K562 (cell line): ENCODE measurements around the gene NUTF2. TPM values are rescaled to one million over a fixed set of nuclear protein-coding genes. Genes with fewer than 3 reads are reported as not detected.

Experiments
- CREBBP ChIP-seq: IDR thresholded peaks from one replicate; pipeline ENCODE4 v1.6.1; 2012; ENCODE audit warnings: low read depth, mild to moderate bottlenecking, control low read depth, inconsistent platforms, low read length
- POLR2G ChIP-seq: fragments of 200-400 bp; formaldehyde crosslinking; IDR thresholded peaks from 2 replicates; pipeline ENCODE4 v1.6.1; 2017; ENCODE audit warnings: low read depth, mild to moderate bottlenecking, antibody characterized with exemption, low read length, moderate library complexity
- ZBTB40 ChIP-seq, 2 experiments: fragments of 450-650 bp in 1 of 2; sonication (generic) in 1 of 2; formaldehyde crosslinking in 1 of 2; IDR thresholded peaks; 2 replicates each; pipeline versions ENCODE4 v1.7.1 to v1.9.0; 2016 to 2022; ENCODE audit warnings: inconsistent platforms in 1 of 2, mild to moderate bottlenecking in 1 of 2, missing genetic modification reagents in 1 of 2
- polyA plus RNA-seq, 8 experiments: library from polyadenylated mRNA; depleted of rRNA in 4 of 8; stranded (reverse) in 5 of 8; unstranded in 3 of 8; fragments of >200 nt; fragmentation: Nextera tagmentation in 2 of 8; fragmentation: Illumina TruSeq in 1 of 8; extraction: Ambion mirVana in 2 of 8; extraction: Trizol in 1 of 8; gene quantifications; 2 replicates each; pipeline versions ENCODE4 v1.2.1 to v1.2.3, GENCODE V29; 2011 to 2014; ENCODE audit warnings: inconsistent platforms in 1 of 8, missing spikeins in 1 of 8
- total RNA-seq, 7 experiments: library from RNA; depleted of rRNA in 6 of 7; stranded (reverse); fragments of >200 nt in 6 of 7; fragmentation: Illumina TruSeq in 2 of 7; extraction: Trizol in 2 of 7; gene quantifications; 2 replicates each; pipeline versions ENCODE4 v1.2.1 to v1.2.3, GENCODE V29; 2011 to 2021; ENCODE audit warnings: low replicate concordance in 1 of 7
- TF ChIP-seq, protein P1 (sequence below), 2 experiments: fragments of 450-650 bp; conservative IDR thresholded peaks; 2 replicates each; pipeline ENCODE4 v1.6.1; 2017; ENCODE audit warnings: mild to moderate bottlenecking in 2 of 2, moderate library complexity in 2 of 2

The NUTF2 gene
- total and polyA plus RNA-seq, 9 of the 15 experiments (the other 6 are each of a cell fraction or from before 2014, with no cell fraction given) = 106 to 248 (median 147) TPM

DNA sequence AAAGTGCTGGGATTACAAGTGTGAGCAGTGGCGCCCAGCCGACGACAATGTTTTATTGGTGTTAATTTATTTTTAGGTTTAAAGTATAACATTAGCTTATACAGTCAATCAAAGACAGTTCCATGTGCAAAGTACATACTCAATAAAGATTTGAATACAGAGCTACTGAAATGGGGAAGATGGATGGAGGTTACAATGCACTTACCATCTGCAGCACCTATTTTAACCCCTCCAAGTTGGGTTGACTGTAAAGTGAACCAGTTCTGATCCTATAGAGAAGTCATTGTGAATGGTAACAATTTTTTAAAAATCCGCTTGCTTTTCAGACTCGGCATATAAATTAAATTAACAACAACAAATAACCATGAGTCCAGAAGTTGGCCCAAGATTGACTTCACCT is 45.6 kb downstream of the NUTF2 start (continued):
- TF ChIP-seq ZBTB40 (IDR thresholded peaks at IDR 0.05) (peak; percentile 78), ZBTB40 (CRISPR knock-in tag; IDR thresholded peaks at IDR 0.05) (no peak), CREBBP (no peak), POLR2G (no peak)
- TF ChIP-seq, protein P1, sequence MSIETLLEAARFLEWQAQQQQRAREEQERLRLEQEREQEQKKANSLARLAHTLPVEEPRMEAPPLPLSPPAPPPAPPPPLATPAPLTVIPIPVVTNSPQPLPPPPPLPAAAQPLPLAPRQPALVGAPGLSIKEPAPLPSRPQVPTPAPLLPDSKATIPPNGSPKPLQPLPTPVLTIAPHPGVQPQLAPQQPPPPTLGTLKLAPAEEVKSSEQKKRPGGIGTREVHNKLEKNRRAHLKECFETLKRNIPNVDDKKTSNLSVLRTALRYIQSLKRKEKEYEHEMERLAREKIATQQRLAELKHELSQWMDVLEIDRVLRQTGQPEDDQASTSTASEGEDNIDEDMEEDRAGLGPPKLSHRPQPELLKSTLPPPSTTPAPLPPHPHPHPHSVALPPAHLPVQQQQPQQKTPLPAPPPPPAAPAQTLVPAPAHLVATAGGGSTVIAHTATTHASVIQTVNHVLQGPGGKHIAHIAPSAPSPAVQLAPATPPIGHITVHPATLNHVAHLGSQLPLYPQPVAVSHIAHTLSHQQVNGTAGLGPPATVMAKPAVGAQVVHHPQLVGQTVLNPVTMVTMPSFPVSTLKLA (conservative IDR thresholded peaks at IDR 0.05) = 0 out of 4 replicates have a peak, but pooled peaks of 1 of the 2 experiments have one; percentile 4
